HepG2 (cell line): ENCODE results near the gene TAF3. TPM values are rescaled to one million over a fixed set of nuclear protein-coding genes. Genes with fewer than 3 reads are reported as not detected.

Source experiments
- BHLHE40 ChIP-seq: IDR thresholded peaks from 2 replicates; pipeline ENCODE4 v1.6.1; 2011; ENCODE audit warnings: low read length, improper control_type of control experiment
- CBX1 ChIP-seq: IDR thresholded peaks from one replicate; pipeline ENCODE4 v1.6.1; 2016; ENCODE audit warnings: antibody characterized with exemption, low read depth
- EP300 ChIP-seq, 3 experiments: sonication (generic) in 1 of 3; formaldehyde crosslinking in 1 of 3; IDR thresholded peaks; 2 replicates each; pipeline versions ENCODE4 v1.5.1 to v1.6.1; 2011 to 2020; ENCODE audit warnings: low read depth in 2 of 3, low read length in 2 of 3, borderline replicate concordance in 1 of 3, improper control_type of control experiment in 1 of 3, mild to moderate bottlenecking in 1 of 3, missing genetic modification reagents in 1 of 3, moderate library complexity in 1 of 3
- ERF ChIP-seq: IDR thresholded peaks from 2 replicates; pipeline ENCODE4 v1.6.1; 2018; ENCODE audit warnings: missing biosample characterization, missing genetic modification reagents
- FOSL1 ChIP-seq: sonication (generic); formaldehyde crosslinking; IDR thresholded peaks from 2 replicates; pipeline ENCODE4 v1.9.0; 2021; ENCODE audit warnings: missing genetic modification reagents, borderline replicate concordance
- NFATC3 ChIP-seq: sonication (generic); formaldehyde crosslinking; IDR thresholded peaks from 2 replicates; pipeline ENCODE4 v1.5.1; 2020; ENCODE audit warnings: mild to moderate bottlenecking, missing genetic modification reagents
- RBAK ChIP-seq: sonication (generic); formaldehyde crosslinking; IDR thresholded peaks from 2 replicates; pipeline ENCODE4 v1.5.1; 2020; ENCODE audit warnings: mild to moderate bottlenecking, missing genetic modification reagents
- RFXANK ChIP-seq: IDR thresholded peaks from 2 replicates; pipeline ENCODE4 v1.6.1; 2016
- SIN3A ChIP-seq: IDR thresholded peaks from 2 replicates; pipeline ENCODE4 v1.6.1; 2011; ENCODE audit warnings: low read depth, mild to moderate bottlenecking, control low read depth, low read length, borderline replicate concordance
- SIX4 ChIP-seq: sonication (generic); formaldehyde crosslinking; IDR thresholded peaks from 2 replicates; pipeline ENCODE4 v1.4.0; 2020; ENCODE audit warnings: missing genetic modification reagents
- SMYD3 ChIP-seq: sonication (generic); formaldehyde crosslinking; IDR thresholded peaks from 2 replicates; pipeline ENCODE4 v1.8.1; 2023; ENCODE audit warnings: mild to moderate bottlenecking, missing genetic modification reagents
- SP5 ChIP-seq: IDR thresholded peaks from 2 replicates; pipeline ENCODE4 v1.6.1; 2016; ENCODE audit warnings: low read depth, borderline replicate concordance
- THYN1 ChIP-seq: sonication (generic); formaldehyde crosslinking; IDR thresholded peaks from 2 replicates; pipeline ENCODE4 v1.8.1; 2023; ENCODE audit warnings: low read depth, mild to moderate bottlenecking, moderate library complexity, missing genetic modification reagents, borderline replicate concordance
- TOPORS ChIP-seq: sonication (generic); formaldehyde crosslinking; IDR thresholded peaks from 2 replicates; pipeline ENCODE4 v1.8.0; 2023; ENCODE audit warnings: mild to moderate bottlenecking, missing genetic modification reagents
- ZBTB38 ChIP-seq: sonication (generic); formaldehyde crosslinking; IDR thresholded peaks from 2 replicates; pipeline ENCODE4 v1.5.1; 2020; ENCODE audit warnings: mild to moderate bottlenecking, missing genetic modification reagents
- ZBTB7B ChIP-seq: sonication (generic); formaldehyde crosslinking; IDR thresholded peaks from 2 replicates; pipeline ENCODE4 v1.4.0; 2020; ENCODE audit warnings: missing genetic modification reagents
- ZNF225 ChIP-seq: sonication (generic); formaldehyde crosslinking; IDR thresholded peaks from 2 replicates; pipeline ENCODE4 v1.4.0; 2020; ENCODE audit warnings: mild to moderate bottlenecking, missing genetic modification reagents
- ZNF263 ChIP-seq: sonication (generic); formaldehyde crosslinking; IDR thresholded peaks from 2 replicates; pipeline ENCODE4 v1.4.0; 2020; ENCODE audit warnings: missing genetic modification reagents
- ZNF530 ChIP-seq: sonication (generic); formaldehyde crosslinking; IDR thresholded peaks from 2 replicates; pipeline ENCODE4 v1.5.0; 2020; ENCODE audit warnings: low read depth, mild to moderate bottlenecking, missing genetic modification reagents
- polyA plus RNA-seq, 8 experiments: library from polyadenylated mRNA; depleted of rRNA in 3 of 8; stranded (reverse) in 7 of 8; unstranded in 1 of 8; fragments of >200 nt; fragmentation: Illumina TruSeq in 4 of 8; extraction: Trizol in 4 of 8; gene quantifications; 2 replicates each; pipeline versions ENCODE4 v1.2.1 to v1.2.3, GENCODE V29; 2011 to 2016; ENCODE audit warnings: low read depth in 4 of 8, missing spikeins in 1 of 8, mixed read lengths in 1 of 8; ENCODE audit not compliant: insufficient read depth in 1 of 8
- total RNA-seq, 5 experiments: library from RNA; depleted of rRNA; stranded (reverse); fragments of >200 nt; fragmentation: Illumina TruSeq; extraction: Trizol; gene quantifications; 2 replicates each; pipeline ENCODE4 v1.2.3, GENCODE V29; 2016; ENCODE audit warnings: low read depth in 1 of 5
- TF ChIP-seq, protein P1 (sequence below): sonication (generic); formaldehyde crosslinking; IDR thresholded peaks from 2 replicates; pipeline ENCODE4 v1.4.0; 2020; ENCODE audit warnings: mild to moderate bottlenecking, missing genetic modification reagents, borderline replicate concordance
- TF ChIP-seq, protein P2 (sequence below): IDR thresholded peaks from 2 replicates; pipeline ENCODE4 v1.6.1; 2016; ENCODE audit warnings: mild to moderate bottlenecking, missing biosample characterization, missing genetic modification reagents
- TF ChIP-seq, protein P3 (sequence below): sonication (generic); formaldehyde crosslinking; IDR thresholded peaks from 2 replicates; pipeline ENCODE4 v1.4.0; 2020; ENCODE audit warnings: mild to moderate bottlenecking, missing genetic modification reagents
- TF ChIP-seq, protein P4 (sequence below): sonication (generic); formaldehyde crosslinking; IDR thresholded peaks from 2 replicates; pipeline ENCODE4 v1.5.1; 2020; ENCODE audit warnings: mild to moderate bottlenecking, missing genetic modification reagents, moderate library complexity

The TAF3 gene
- total and polyA plus RNA-seq, 2 of the 13 experiments (the other 11 are each of a cell fraction or from before 2014, with no cell fraction given), result 1.7 to 2.9 TPM

DNA sequence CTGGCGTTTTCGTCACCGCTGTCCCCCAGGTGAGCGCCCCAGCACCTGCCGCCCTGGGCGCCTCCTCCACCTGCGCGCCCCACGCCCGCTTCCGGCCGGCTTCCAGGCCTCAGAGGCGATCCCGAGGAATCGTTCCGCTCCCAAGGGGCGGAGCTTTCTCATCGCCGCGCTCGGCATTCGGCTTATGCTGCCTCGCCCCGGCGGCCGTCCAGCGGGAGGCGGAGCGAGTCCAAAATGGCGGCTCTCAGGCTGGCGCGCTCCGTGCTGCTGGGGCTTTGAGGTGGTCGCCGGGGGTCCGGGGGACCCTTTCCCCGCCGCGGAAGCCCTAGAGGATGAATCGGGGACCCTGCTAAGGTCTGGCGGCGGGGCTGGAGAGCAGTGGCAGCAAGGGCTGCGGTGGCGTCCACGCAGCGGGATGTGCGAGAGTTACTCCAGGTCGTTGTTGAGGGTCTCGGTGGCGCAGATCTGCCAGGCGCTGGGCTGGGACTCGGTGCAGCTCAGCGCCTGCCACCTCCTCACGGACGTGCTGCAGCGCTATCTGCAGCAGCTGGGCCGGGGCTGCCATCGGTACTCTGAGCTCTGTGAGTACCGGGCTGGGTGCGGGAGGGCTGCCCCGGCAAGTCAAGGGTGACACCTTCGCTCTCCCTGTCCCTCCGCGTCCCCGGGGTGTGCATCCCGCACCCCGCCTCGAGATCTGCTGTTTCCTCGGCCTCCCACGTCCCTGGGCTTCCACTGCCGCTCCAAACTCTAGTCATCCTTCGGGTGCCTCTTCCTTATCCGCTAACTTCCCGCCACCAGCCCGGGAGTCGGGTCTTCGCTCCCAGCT is at the start of gene TAF3 (continued):
- TF ChIP-seq ZNF263 (CRISPR knock-in tag) (no peak), SIN3A (peak; percentile 95; the same call in 1 of the 2 replicates), TOPORS (CRISPR knock-in tag) (peak; percentile 94; the same call in 1 of the 2 replicates), ZNF225 (CRISPR knock-in tag) (peak; percentile 22; the same call in 1 of the 2 replicates), RBAK (no peak), BHLHE40 (peak; percentile 53; the same call in 1 of the 2 replicates), SP5 (CRISPR knock-in tag) (peak; percentile 87), ZBTB7B (peak; percentile 69; the same call in 1 of the 2 replicates), ERF (CRISPR knock-in tag) (peak; percentile 87), CBX1 (no peak), THYN1 (no peak), SIX4 (CRISPR knock-in tag) (peak; percentile 38; the same call in 1 of the 2 replicates), FOSL1 (no peak), SMYD3 (CRISPR knock-in tag) (no peak), ZNF530 (CRISPR knock-in tag) (no peak), EP300 (IDR thresholded peaks at IDR 0.05; ENCODE audit: low read depth in 2 of 2, low read length in 2 of 2) (peak; percentile 32 to 36; a peak in 1 of 4 replicates), EP300 (CRISPR knock-in tag; IDR thresholded peaks at IDR 0.05; ENCODE audit: borderline replicate concordance) (peak; percentile 16; the same call in 1 of the 2 replicates), NFATC3 (CRISPR knock-in tag) (peak; percentile 58; the same call in 1 of the 2 replicates), RFXANK (CRISPR knock-in tag) (peak; percentile 54; the same call in 1 of the 2 replicates), ZBTB38 (CRISPR knock-in tag) (no peak)
- TF ChIP-seq, protein P1, sequence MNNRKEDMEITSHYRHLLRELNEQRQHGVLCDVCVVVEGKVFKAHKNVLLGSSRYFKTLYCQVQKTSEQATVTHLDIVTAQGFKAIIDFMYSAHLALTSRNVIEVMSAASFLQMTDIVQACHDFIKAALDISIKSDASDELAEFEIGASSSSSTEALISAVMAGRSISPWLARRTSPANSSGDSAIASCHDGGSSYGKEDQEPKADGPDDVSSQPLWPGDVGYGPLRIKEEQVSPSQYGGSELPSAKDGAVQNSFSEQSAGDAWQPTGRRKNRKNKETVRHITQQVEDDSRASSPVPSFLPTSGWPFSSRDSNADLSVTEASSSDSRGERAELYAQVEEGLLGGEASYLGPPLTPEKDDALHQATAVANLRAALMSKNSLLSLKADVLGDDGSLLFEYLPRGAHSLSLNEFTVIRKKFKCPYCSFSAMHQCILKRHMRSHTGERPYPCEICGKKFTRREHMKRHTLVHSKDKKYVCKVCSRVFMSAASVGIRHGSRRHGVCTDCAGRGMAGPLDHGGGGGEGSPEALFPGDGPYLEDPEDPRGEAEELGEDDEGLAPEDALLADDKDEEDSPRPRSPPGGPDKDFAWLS (CRISPR knock-in tag), result no peak
- TF ChIP-seq, protein P2, sequence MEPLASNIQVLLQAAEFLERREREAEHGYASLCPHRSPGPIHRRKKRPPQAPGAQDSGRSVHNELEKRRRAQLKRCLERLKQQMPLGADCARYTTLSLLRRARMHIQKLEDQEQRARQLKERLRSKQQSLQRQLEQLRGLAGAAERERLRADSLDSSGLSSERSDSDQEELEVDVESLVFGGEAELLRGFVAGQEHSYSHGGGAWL, result peak; percentile 89
- TF ChIP-seq, protein P3, sequence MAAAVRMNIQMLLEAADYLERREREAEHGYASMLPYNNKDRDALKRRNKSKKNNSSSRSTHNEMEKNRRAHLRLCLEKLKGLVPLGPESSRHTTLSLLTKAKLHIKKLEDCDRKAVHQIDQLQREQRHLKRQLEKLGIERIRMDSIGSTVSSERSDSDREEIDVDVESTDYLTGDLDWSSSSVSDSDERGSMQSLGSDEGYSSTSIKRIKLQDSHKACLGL (CRISPR knock-in tag), result peak; percentile 88
- TF ChIP-seq, protein P4, sequence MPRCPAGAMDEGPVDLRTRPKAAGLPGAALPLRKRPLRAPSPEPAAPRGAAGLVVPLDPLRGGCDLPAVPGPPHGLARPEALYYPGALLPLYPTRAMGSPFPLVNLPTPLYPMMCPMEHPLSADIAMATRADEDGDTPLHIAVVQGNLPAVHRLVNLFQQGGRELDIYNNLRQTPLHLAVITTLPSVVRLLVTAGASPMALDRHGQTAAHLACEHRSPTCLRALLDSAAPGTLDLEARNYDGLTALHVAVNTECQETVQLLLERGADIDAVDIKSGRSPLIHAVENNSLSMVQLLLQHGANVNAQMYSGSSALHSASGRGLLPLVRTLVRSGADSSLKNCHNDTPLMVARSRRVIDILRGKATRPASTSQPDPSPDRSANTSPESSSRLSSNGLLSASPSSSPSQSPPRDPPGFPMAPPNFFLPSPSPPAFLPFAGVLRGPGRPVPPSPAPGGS, result peak; percentile 23; the same call in 1 of the 2 replicates
